Adrenal gland (tissue), 5 donors: ENCODE data around the gene KIF19.

ENCODE experiments used
- POLR2A ChIP-seq, 2 donors: fragments of 450-650 bp; IDR thresholded peaks; one replicate each; pipeline ENCODE4 v1.6.1; 2017; ENCODE audit warnings: antibody characterized with exemption in 2 of 2, mild to moderate bottlenecking in 2 of 2, moderate library complexity in 1 of 2
- TF ChIP-seq, protein P1 (sequence below), 6 experiments: fragments of 450-650 bp in 4 of 6; fragments of 200-600 bp in 2 of 6; sonication (generic) in 1 of 6; IDR thresholded peaks; 1 replicate in 5 of 6; 2 replicates in 1 of 6; pipeline versions ENCODE4 v1.5.1 to v1.8.0; 2016 to 2021; ENCODE audit warnings: antibody characterized with exemption in 6 of 6, mild to moderate bottlenecking in 2 of 6, moderate library complexity in 1 of 6
- donor health status: DM: no; HTN: no; CAD: no.

DNA sequence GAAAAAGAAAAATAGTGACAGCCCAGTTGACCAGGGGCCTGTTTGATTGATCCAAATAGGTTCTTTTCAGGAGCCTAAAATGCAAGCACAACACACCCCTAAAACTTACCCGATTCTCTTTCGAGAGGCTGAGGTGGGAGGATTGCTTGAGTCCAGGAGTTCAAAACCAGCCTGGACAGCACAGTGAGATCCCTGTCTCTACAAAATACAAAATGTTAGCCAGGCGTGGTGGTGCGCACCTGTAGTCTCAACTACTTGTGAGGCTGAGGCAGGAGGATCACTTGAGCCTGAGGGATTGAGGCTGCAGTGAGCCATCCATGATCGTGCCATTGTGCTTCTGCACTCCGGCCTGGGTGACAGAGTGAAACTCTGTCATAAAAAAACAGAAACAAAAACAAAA is 1.5 kb upstream of the KIF19 start:
- TF ChIP-seq, protein P1, sequence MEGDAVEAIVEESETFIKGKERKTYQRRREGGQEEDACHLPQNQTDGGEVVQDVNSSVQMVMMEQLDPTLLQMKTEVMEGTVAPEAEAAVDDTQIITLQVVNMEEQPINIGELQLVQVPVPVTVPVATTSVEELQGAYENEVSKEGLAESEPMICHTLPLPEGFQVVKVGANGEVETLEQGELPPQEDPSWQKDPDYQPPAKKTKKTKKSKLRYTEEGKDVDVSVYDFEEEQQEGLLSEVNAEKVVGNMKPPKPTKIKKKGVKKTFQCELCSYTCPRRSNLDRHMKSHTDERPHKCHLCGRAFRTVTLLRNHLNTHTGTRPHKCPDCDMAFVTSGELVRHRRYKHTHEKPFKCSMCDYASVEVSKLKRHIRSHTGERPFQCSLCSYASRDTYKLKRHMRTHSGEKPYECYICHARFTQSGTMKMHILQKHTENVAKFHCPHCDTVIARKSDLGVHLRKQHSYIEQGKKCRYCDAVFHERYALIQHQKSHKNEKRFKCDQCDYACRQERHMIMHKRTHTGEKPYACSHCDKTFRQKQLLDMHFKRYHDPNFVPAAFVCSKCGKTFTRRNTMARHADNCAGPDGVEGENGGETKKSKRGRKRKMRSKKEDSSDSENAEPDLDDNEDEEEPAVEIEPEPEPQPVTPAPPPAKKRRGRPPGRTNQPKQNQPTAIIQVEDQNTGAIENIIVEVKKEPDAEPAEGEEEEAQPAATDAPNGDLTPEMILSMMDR (IDR thresholded peaks at IDR 0.05) = no peak
- no peak for TF ChIP-seq POLR2A (IDR thresholded peaks at IDR 0.05)
